ENCODE results near the gene PARP6.

The PARP6 gene

DNA sequence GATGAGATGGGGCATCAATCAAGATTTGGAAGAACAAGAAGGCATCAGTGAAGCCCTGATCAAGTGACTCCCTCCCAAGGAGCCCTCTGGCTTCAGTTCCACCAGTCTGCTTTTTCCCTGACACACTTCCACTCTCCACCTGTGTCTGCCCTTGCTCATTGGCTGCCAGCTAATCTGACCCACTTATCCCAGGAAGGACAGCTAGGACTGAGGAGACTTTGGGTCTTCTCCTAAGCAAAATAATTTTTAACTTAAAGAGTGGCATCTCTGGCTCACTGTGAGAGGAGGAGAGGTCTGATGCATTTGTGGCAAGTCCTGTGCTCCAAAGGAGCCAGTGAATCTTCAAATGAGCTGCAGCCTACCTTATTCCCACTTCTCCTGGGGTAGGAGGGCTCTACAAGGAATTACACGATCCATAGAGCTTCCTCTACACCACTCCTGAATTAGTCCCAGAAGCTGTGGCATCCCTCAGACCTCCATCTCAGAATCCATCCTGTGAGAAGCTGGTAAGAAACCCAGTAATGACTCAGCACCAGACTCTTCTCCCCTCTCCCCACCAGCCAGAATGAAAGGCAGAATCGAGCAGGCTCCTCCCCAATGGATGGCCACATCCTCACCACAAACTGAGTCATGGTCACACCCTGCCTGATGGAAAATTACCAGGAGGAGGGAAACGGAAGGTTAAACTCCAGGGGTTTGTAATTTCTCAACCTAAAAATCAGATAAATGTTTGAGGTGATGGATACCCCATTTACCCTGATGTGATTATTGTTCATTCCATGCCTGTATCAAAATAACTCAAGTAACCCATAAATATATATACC lies 35.1 kb downstream of the PARP6 start:
- no peaks in the 10 kb centered on the region for H3K9me3 Mint-ChIP-seq
- H3K36me3 Mint-ChIP-seq (ENCODE audit: low read depth), result peaks cover 23% of the 10 kb centered on the region
- H3K27me3 Mint-ChIP-seq (ENCODE audit: low read depth), result no peaks in the 10 kb centered on the region
- no peak for TF ChIP-seq CTCF (IDR thresholded peaks at IDR 0.05; ENCODE audit: unreplicated experiment in 3 of 3)
- peaks cover 12% of the 10 kb centered on the region for H3K4me1 Mint-ChIP-seq
- H3K4me3 Mint-ChIP-seq, result no peak overlapping the region
- H3K27ac Mint-ChIP-seq, result no peak overlapping the region

DNA sequence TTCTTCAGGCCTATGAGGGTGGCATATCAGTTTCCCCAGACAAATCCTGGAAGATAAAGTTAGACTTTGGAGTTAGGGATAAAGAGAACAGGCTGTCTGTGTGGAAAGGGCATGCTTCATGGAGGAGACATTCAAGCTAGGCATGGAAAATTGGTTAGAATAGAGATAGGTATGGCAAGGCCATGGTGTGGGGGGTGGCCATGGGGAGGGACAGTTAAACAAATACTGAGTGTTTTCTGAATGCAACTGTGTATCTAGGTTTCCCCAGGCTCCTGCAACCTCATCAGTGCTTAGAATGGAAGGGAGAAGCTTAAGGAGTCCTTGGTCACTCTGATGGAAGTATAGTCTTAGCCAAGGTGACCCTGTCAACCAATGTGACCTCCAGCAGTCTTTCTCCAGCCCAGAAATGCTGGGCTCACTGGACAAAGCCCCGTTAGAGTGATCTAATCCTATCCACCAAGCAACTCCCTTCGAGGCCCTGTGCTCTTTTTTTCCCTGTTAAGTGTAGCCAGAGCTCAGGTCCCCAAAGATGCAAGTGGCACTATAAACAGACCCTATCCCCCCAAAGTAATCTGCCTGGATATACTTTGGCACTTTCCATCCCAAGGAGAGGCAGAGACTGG lies 35.9 kb downstream of the PARP6 start:
- Mint-ChIP-seq H3K27ac (no peak overlapping the region), H3K4me1 (peaks cover 19% of the 10 kb centered on the region), H3K36me3 (ENCODE audit: low read depth) (peaks cover 15% of the 10 kb centered on the region), H3K4me3 (no peak overlapping the region), H3K9me3 (no peaks in the 10 kb centered on the region), H3K27me3 (ENCODE audit: low read depth) (no peaks in the 10 kb centered on the region)
- TF ChIP-seq CTCF (IDR thresholded peaks at IDR 0.05; ENCODE audit: unreplicated experiment in 3 of 3), result no peak

DNA sequence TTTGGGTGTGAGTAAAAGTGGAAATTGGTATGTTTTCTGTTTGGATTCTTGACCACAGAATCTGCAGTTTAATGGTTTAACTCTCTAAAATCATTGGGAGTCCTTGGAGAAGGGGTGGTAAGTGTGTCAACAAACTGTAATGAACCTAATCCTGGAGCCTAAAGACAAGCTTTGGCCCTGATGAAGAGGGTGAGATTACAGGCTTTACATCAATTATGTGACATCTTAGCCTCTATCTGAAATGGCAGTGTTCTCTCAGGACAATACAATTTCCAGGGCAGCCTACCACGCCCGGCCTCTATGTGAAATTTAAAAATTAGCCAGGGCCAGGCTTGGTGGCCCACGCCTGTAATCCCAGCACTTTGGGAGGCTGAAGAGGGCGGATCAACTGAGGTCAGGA lies 37.1 kb downstream of the PARP6 start:
- no peaks in the 10 kb centered on the region for H3K9me3 Mint-ChIP-seq
- peaks cover 21% of the 10 kb centered on the region for H3K4me1 Mint-ChIP-seq
- H3K4me3 Mint-ChIP-seq, result no peak overlapping the region
- TF ChIP-seq CTCF (IDR thresholded peaks at IDR 0.05; ENCODE audit: unreplicated experiment in 3 of 3), result no peak
- no peak overlapping the region for H3K27ac Mint-ChIP-seq
- H3K27me3 Mint-ChIP-seq (ENCODE audit: low read depth), result no peaks in the 10 kb centered on the region
- peaks cover 5% of the 10 kb centered on the region for H3K36me3 Mint-ChIP-seq (ENCODE audit: low read depth)

- Mint-ChIP-seq H3K27ac (no peak overlapping the region), H3K4me3 (peak overlapping the region in 2 of 3 experiments; percentile 53 to 66), H3K27me3 (ENCODE audit: low read depth) (no peaks in the 10 kb centered on the region), H3K4me1 (peaks cover 28% of the 10 kb centered on the region), H3K36me3 (ENCODE audit: low read depth) (no peaks in the 10 kb centered on the region), H3K9me3 (no peaks in the 10 kb centered on the region)
- no peak for TF ChIP-seq CTCF (IDR thresholded peaks at IDR 0.05; ENCODE audit: unreplicated experiment in 3 of 3)
These were observed 38.6 kb downstream of the PARP6 start for GRCh38 chr15:72233769-72234168.

DNA sequence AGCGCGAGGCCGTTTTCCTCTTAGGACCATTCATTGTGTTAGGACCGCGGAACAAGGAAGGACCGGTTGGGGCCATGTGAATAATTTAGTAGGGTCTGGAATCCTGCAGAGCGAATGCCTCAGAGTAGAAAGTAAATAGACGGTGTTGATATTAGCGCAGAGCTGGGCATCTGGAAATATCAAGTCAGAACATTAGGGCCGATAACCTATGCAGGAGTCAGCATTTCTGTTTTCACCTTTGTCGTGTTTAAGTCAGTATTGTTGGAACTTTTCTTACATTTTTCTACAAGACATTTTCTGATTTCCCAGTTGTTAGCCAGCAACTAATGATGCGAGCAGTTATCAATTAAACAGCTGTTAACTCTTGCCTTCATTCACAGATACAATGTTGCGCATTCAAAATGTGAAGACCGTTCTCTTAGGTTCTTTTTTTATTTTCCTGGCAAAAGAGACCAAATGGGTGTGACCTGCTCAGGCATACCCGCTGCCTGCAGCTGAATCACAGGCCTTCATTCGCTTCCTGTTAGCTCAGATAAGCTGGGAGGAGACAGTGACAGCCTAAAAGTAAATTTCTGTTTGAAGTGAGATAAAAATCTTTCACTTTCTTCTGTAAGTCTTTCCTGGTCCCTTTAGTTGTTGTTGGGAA lies 40.4 kb downstream of the PARP6 start:
- Mint-ChIP-seq H3K27me3 (ENCODE audit: low read depth) (no peaks in the 10 kb centered on the region), H3K36me3 (ENCODE audit: low read depth) (no peaks in the 10 kb centered on the region), H3K27ac (peak overlapping the region; percentile 93 to 98 (median 97)), H3K4me1 (peaks cover 43% of the 10 kb centered on the region), H3K9me3 (no peaks in the 10 kb centered on the region), H3K4me3 (peak overlapping the region; percentile 94 to 96 (median 95))
- no peak for TF ChIP-seq CTCF (IDR thresholded peaks at IDR 0.05; ENCODE audit: unreplicated experiment in 3 of 3)

Measured in nephron (organoid).